ENCODE results near the gene RAB3A.

RAB3A gene

GRCh38 chr19:18234194-18234593 is 30.4 kb upstream of the RAB3A start:
- no peak for TF ChIP-seq CTCF (IDR thresholded peaks at IDR 0.05)

- no peak for TF ChIP-seq CTCF (IDR thresholded peaks at IDR 0.05)
These were observed 29.5 kb upstream of the RAB3A start for GRCh38 chr19:18233224-18233825.

GRCh38 chr19:18232540-18233223 is 28.8 kb upstream of the RAB3A start:
- no peak for TF ChIP-seq CTCF (IDR thresholded peaks at IDR 0.05)

- TF ChIP-seq CTCF (IDR thresholded peaks at IDR 0.05): no peak
These were observed 27.9 kb upstream of the RAB3A start for GRCh38 chr19:18231775-18232174.

GRCh38 chr19:18230941-18231734 is 27.3 kb upstream of the RAB3A start:
- no peak for TF ChIP-seq CTCF (IDR thresholded peaks at IDR 0.05)

- TF ChIP-seq CTCF (IDR thresholded peaks at IDR 0.05): no peak
These were observed 26.1 kb upstream of the RAB3A start for GRCh38 chr19:18229915-18230314.

GRCh38 chr19:18229474-18229873 is 25.6 kb upstream of the RAB3A start:
- peak; percentile 61 for TF ChIP-seq CTCF (IDR thresholded peaks at IDR 0.05)

Data from LNCAP (cell line).